Measurements from ENCODE around the gene PASK. TPM values are rescaled to one million over a fixed set of nuclear protein-coding genes. Genes with fewer than 3 reads are reported as not detected.

PASK gene
- total RNA-seq, 1 experiment from 2014 or later, result 80.9 TPM

GRCh38 chr2:241116606-241117560, 32.4 kb downstream of the PASK start:
- POLR2A ChIA-PET, result no interaction called here
- no peak for ATAC-seq

More at GRCh38 chr2:241116606-241117560, 32.4 kb downstream of the PASK start:
- no peaks in the 10 kb centered on the region for H3K4me1 Mint-ChIP-seq
- DNase-seq (ENCODE audit: low spot score), result no peak
- H3K9me3 Mint-ChIP-seq, result peaks cover 10% of the 10 kb centered on the region
- no peaks in the 10 kb centered on the region for H3K27me3 Mint-ChIP-seq (ENCODE audit: low read depth)
- CTCF ChIA-PET, result no interaction called here
- no peak overlapping the region for H3K4me3 Mint-ChIP-seq
- H3K36me3 Mint-ChIP-seq, result peaks cover 35% of the 10 kb centered on the region
- 0 out of 2 replicates have a peak overlapping the region, but pooled peaks have one; percentile 66 for H3K27ac Mint-ChIP-seq
- no peak for TF ChIP-seq NFATC4 (CRISPR knock-in tag; IDR thresholded peaks at IDR 0.05)
- no peak for TF ChIP-seq FOXP4 (CRISPR knock-in tag; IDR thresholded peaks at IDR 0.05)
- no peak for TF ChIP-seq MYBL2 (CRISPR knock-in tag; IDR thresholded peaks at IDR 0.05)
- TF ChIP-seq ESRRA (CRISPR knock-in tag; IDR thresholded peaks at IDR 0.05; ENCODE audit: borderline replicate concordance), result no peak
- TF ChIP-seq ZBTB43 (CRISPR knock-in tag; IDR thresholded peaks at IDR 0.05), result no peak
- TF ChIP-seq NR1H2 (CRISPR knock-in tag; IDR thresholded peaks at IDR 0.05), result no peak
- TF ChIP-seq ZNF219 (CRISPR knock-in tag; IDR thresholded peaks at IDR 0.05; ENCODE audit: borderline replicate concordance), result no peak
- TF ChIP-seq ZSCAN18 (CRISPR knock-in tag; IDR thresholded peaks at IDR 0.05), result no peak
- no peak for TF ChIP-seq E2F5 (CRISPR knock-in tag; IDR thresholded peaks at IDR 0.05)
- no peak for TF ChIP-seq USF2 (CRISPR knock-in tag; IDR thresholded peaks at IDR 0.05)
- TF ChIP-seq EMX1 (CRISPR knock-in tag; IDR thresholded peaks at IDR 0.05), result no peak
- no peak for TF ChIP-seq ATF6 (CRISPR knock-in tag; IDR thresholded peaks at IDR 0.05)
- no peak for TF ChIP-seq ZNF532 (CRISPR knock-in tag; IDR thresholded peaks at IDR 0.05; ENCODE audit: borderline replicate concordance)
- no peak for TF ChIP-seq TEAD1 (CRISPR knock-in tag; IDR thresholded peaks at IDR 0.05)
- no peak for TF ChIP-seq NR2C2 (CRISPR knock-in tag; IDR thresholded peaks at IDR 0.05)
- TF ChIP-seq PRRX2 (CRISPR knock-in tag; IDR thresholded peaks at IDR 0.05), result no peak
- TF ChIP-seq SP1 (CRISPR knock-in tag; conservative IDR thresholded peaks at IDR 0.05), result no peak
- no peak for TF ChIP-seq PREB (CRISPR knock-in tag; IDR thresholded peaks at IDR 0.05; ENCODE audit: borderline replicate concordance)
- no peak for TF ChIP-seq MLX (CRISPR knock-in tag; IDR thresholded peaks at IDR 0.05)
